Measurements from ENCODE around the gene MMP11. TPM values are rescaled to one million over a fixed set of nuclear protein-coding genes. Genes with fewer than 3 reads are reported as not detected.

MMP11 gene
- total RNA-seq, 1 donor from 2014 or later, result 28.8 TPM

DNA sequence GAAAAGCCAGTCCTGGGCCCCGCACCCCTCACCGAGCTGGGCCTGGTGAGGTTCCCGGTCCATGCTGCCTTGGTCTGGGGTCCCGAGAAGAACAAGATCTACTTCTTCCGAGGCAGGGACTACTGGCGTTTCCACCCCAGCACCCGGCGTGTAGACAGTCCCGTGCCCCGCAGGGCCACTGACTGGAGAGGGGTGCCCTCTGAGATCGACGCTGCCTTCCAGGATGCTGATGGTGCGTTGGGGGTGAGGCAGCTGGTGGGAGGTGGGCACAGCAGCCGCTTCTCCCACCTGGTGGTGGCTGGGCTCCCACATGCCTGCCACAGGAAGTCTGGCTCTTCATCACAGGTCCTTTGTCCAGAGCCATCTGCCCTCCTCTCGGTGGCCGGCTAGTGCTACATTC, 9.6 kb downstream of the MMP11 start:
- no peak overlapping the region for H3K27ac Mint-ChIP-seq (ENCODE audit: unreplicated experiment)
- TF ChIP-seq, protein P1, sequence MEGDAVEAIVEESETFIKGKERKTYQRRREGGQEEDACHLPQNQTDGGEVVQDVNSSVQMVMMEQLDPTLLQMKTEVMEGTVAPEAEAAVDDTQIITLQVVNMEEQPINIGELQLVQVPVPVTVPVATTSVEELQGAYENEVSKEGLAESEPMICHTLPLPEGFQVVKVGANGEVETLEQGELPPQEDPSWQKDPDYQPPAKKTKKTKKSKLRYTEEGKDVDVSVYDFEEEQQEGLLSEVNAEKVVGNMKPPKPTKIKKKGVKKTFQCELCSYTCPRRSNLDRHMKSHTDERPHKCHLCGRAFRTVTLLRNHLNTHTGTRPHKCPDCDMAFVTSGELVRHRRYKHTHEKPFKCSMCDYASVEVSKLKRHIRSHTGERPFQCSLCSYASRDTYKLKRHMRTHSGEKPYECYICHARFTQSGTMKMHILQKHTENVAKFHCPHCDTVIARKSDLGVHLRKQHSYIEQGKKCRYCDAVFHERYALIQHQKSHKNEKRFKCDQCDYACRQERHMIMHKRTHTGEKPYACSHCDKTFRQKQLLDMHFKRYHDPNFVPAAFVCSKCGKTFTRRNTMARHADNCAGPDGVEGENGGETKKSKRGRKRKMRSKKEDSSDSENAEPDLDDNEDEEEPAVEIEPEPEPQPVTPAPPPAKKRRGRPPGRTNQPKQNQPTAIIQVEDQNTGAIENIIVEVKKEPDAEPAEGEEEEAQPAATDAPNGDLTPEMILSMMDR (IDR thresholded peaks at IDR 0.05; ENCODE audit: partially characterized antibody, unreplicated experiment), result no peak
- H3K4me1 Mint-ChIP-seq (ENCODE audit: low read depth, unreplicated experiment), result peaks cover 12% of the 10 kb centered on the region
- no peak overlapping the region for H3K4me3 Mint-ChIP-seq (ENCODE audit: unreplicated experiment)
- H3K27me3 Mint-ChIP-seq (ENCODE audit: unreplicated experiment), result peaks cover 14% of the 10 kb centered on the region
- peaks cover 1% of the 10 kb centered on the region for H3K9me3 Mint-ChIP-seq (ENCODE audit: unreplicated experiment)
- peaks cover 3% of the 10 kb centered on the region for H3K36me3 Mint-ChIP-seq (ENCODE audit: unreplicated experiment)
- no peak for DNase-seq

DNA sequence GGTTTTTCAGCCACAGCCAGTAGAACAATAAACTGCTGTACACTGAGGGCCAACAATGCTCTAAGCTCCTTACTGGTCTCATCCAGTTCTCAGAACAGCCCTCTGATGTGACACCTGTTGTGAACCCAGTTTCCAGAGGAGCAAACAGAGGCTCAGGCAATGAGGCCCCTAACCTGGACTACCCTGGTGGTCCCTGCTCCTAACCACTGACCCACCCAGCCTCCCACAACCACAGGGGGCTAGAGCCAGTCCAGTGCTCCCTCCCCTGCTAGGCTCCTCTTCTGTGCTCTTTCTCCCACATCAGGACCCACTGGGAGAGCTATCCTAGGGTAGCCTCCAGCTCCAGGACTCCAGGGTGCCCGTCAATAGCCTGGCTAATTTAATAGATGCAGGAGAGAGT, 10.1 kb downstream of the MMP11 start:
- H3K27ac Mint-ChIP-seq (ENCODE audit: unreplicated experiment), result no peak overlapping the region
- no peak overlapping the region for H3K4me3 Mint-ChIP-seq (ENCODE audit: unreplicated experiment)
- peaks cover 3% of the 10 kb centered on the region for H3K36me3 Mint-ChIP-seq (ENCODE audit: unreplicated experiment)
- peaks cover 4% of the 10 kb centered on the region for H3K9me3 Mint-ChIP-seq (ENCODE audit: unreplicated experiment)
- no peak for DNase-seq
- H3K27me3 Mint-ChIP-seq (ENCODE audit: unreplicated experiment), result peaks cover 12% of the 10 kb centered on the region
- H3K4me1 Mint-ChIP-seq (ENCODE audit: low read depth, unreplicated experiment), result peaks cover 12% of the 10 kb centered on the region
- TF ChIP-seq, protein P1 (IDR thresholded peaks at IDR 0.05; ENCODE audit: partially characterized antibody, unreplicated experiment), result no peak

DNA sequence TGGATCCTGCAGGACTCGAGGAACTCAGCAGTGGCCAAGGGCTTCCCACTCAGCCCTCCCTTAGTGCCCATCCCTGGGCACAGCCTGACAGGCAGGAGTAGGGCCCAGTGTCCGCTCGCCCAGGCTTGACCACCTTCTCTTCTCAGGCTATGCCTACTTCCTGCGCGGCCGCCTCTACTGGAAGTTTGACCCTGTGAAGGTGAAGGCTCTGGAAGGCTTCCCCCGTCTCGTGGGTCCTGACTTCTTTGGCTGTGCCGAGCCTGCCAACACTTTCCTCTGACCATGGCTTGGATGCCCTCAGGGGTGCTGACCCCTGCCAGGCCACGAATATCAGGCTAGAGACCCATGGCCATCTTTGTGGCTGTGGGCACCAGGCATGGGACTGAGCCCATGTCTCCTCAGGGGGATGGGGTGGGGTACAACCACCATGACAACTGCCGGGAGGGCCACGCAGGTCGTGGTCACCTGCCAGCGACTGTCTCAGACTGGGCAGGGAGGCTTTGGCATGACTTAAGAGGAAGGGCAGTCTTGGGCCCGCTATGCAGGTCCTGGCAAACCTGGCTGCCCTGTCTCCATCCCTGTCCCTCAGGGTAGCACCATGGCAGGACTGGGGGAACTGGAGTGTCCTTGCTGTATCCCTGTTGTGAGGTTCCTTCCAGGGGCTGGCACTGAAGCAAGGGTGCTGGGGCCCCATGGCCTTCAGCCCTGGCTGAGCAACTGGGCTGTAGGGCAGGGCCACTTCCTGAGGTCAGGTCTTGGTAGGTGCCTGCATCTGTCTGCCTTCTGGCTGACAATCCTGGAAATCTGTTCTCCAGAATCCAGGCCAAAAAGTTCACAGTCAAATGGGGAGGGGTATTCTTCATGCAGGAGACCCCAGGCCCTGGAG, 10.9 kb downstream of the MMP11 start:
- Mint-ChIP-seq H3K4me1 (ENCODE audit: low read depth, unreplicated experiment) (peaks cover 12% of the 10 kb centered on the region), H3K36me3 (ENCODE audit: unreplicated experiment) (peaks cover 3% of the 10 kb centered on the region), H3K9me3 (ENCODE audit: unreplicated experiment) (peaks cover 7% of the 10 kb centered on the region), H3K4me3 (ENCODE audit: unreplicated experiment) (no peak overlapping the region), H3K27ac (ENCODE audit: unreplicated experiment) (no peak overlapping the region), H3K27me3 (ENCODE audit: unreplicated experiment) (peaks cover 12% of the 10 kb centered on the region)
- no peak for DNase-seq
- TF ChIP-seq, protein P1 (IDR thresholded peaks at IDR 0.05; ENCODE audit: partially characterized antibody, unreplicated experiment), result no peak

DNA sequence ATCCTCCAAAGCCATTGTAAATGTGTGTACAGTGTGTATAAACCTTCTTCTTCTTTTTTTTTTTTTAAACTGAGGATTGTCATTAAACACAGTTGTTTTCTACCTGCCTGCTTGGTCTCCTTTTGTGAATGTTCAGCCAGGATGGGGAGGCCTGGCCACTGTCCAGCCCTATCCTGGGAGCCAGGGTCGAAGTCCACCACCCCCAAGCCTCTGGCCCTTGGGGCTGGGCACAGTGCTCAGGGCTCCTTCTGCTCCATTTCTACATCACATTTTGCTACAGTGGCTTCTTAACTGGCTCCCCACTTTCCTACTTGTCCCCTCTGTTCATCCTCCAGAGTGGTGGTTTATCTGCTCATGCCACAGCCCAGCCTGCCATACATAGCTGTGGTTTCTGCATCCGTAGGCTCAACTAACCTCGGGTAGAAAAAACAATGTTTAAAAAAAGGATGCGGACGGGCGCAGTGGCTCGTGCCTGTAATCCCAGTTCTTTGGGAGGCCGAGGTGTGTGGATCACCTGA, 11.6 kb downstream of the MMP11 start:
- no peak for DNase-seq
- no peak overlapping the region for H3K27ac Mint-ChIP-seq (ENCODE audit: unreplicated experiment)
- H3K36me3 Mint-ChIP-seq (ENCODE audit: unreplicated experiment), result peaks cover 3% of the 10 kb centered on the region
- TF ChIP-seq, protein P1 (IDR thresholded peaks at IDR 0.05; ENCODE audit: partially characterized antibody, unreplicated experiment), result no peak
- H3K4me1 Mint-ChIP-seq (ENCODE audit: low read depth, unreplicated experiment), result peaks cover 14% of the 10 kb centered on the region
- no peak overlapping the region for H3K4me3 Mint-ChIP-seq (ENCODE audit: unreplicated experiment)
- peaks cover 7% of the 10 kb centered on the region for H3K9me3 Mint-ChIP-seq (ENCODE audit: unreplicated experiment)
- peaks cover 12% of the 10 kb centered on the region for H3K27me3 Mint-ChIP-seq (ENCODE audit: unreplicated experiment)

DNA sequence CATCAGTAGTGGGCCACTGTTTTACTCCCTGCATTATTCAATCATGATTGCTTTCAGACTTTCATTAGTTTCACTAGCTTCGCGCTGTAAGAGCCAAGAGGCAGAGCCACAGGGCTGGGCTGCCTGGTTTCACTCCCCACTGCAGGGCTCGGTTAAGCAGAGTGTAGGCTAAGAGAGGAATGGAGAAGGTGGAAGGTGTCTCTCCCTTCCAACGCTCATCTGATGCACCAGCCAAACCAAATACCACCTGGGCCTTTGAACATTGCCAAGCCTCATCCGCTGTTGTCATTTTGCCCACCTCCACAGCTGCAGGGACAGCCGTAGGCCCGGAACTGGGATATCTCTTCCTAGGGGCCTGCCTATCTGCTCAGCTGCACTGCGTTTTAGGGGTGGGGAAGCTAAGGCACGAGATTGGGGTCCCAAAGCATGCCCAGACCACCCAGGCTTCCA, 13.6 kb downstream of the MMP11 start:
- H3K27ac Mint-ChIP-seq (ENCODE audit: unreplicated experiment), result peak overlapping the region; percentile 92
- peak overlapping the region; percentile 84 for H3K4me3 Mint-ChIP-seq (ENCODE audit: unreplicated experiment)
- H3K27me3 Mint-ChIP-seq (ENCODE audit: unreplicated experiment), result peaks cover 4% of the 10 kb centered on the region
- DNase-seq, result peak; percentile 13
- peaks cover 6% of the 10 kb centered on the region for H3K9me3 Mint-ChIP-seq (ENCODE audit: unreplicated experiment)
- H3K4me1 Mint-ChIP-seq (ENCODE audit: low read depth, unreplicated experiment), result peaks cover 22% of the 10 kb centered on the region
- H3K36me3 Mint-ChIP-seq (ENCODE audit: unreplicated experiment), result no peaks in the 10 kb centered on the region
- TF ChIP-seq, protein P1 (IDR thresholded peaks at IDR 0.05; ENCODE audit: partially characterized antibody, unreplicated experiment), result no peak

Data from glutamatergic neuron (in vitro differentiated cells).